Measurements from ENCODE around the gene STAMBPL1.

The STAMBPL1 gene

DNA sequence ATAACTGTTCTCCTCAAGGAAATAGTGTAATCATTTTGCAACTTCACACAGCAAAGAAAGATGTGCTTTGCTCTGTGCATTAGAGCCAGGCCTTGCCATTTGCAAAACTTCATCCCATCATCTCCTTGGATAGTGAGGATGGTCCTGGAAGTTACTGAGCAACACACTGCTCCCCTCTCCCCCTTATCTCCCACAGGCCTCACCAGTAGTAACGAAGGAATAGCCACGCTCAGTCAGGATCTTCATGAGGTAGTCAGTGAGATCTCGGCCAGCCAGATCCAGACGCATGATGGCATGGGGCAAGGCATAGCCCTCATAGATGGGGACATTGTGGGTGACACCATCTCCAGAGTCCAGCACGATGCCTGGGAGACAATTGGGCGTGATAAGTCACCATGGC is 61.0 kb downstream of the STAMBPL1 start:
- H2BK120ac ChIP-seq (ENCODE audit: low read depth, low read length) = no peak overlapping the region
- H4K91ac ChIP-seq (ENCODE audit: low read length) = no peak overlapping the region
- H2BK15ac ChIP-seq (ENCODE audit: low read depth, poor library complexity, severe bottlenecking) = no peak overlapping the region
- H2AFZ ChIP-seq (ENCODE audit: low read depth, low read length) = no peak overlapping the region
- no peaks in the 10 kb centered on the region for H3K27me3 ChIP-seq (ENCODE audit: control insufficient read depth in 1 of 2, insufficient read depth in 1 of 2, low read length in 2 of 2)
- no peak overlapping the region for H2BK12ac ChIP-seq (ENCODE audit: low read length in 2 of 2)
- no peaks in the 10 kb centered on the region for H3K9me3 ChIP-seq (ENCODE audit: control insufficient read depth, low read length)
- no peak overlapping the region for H4K8ac ChIP-seq (ENCODE audit: low read length)
- H3K36me3 ChIP-seq (ENCODE audit: control insufficient read depth in 1 of 2, insufficient read depth in 2 of 2, low read depth in 1 of 2, low read length in 2 of 2) = peaks cover 21 to 100% of the 10 kb centered on the region in 2 experiments
- no peak overlapping the region for H3K4ac ChIP-seq (ENCODE audit: low read depth in 1 of 2, low read length in 2 of 2)
- no peak overlapping the region for H3K4me2 ChIP-seq (ENCODE audit: low read length, poor library complexity, severe bottlenecking)
- no peak overlapping the region for H3K9ac ChIP-seq (ENCODE audit: low read length)
- H3K14ac ChIP-seq (ENCODE audit: low read length in 2 of 2) = no peak overlapping the region
- H2BK5ac ChIP-seq (ENCODE audit: low read depth, low read length, poor library complexity, severe bottlenecking) = no peak overlapping the region
- no peak overlapping the region for H3K23ac ChIP-seq (ENCODE audit: low read length in 2 of 2)
- no peak overlapping the region for H3K27ac ChIP-seq (ENCODE audit: low read length, poor library complexity, severe bottlenecking)
- no peak for DNase-seq
- 97% methylated on average over 6 of the region's 6 CpGs for WGBS
- H3K79me1 ChIP-seq (replicated peaks; ENCODE audit: low read length, poor library complexity, severe bottlenecking) = peaks cover 2% of the 10 kb centered on the region
- no peak overlapping the region for H3K4me3 ChIP-seq (ENCODE audit: insufficient read depth in 1 of 2, low read depth in 1 of 2, low read length in 2 of 2)
- no peak overlapping the region for H2AK5ac ChIP-seq (ENCODE audit: low read length, severe bottlenecking)
- H3K18ac ChIP-seq (ENCODE audit: low read depth in 1 of 2, low read length in 2 of 2) = no peak overlapping the region
- H3K4me1 ChIP-seq (ENCODE audit: control insufficient read depth, insufficient read depth, low read depth, low read length) = no peaks in the 10 kb centered on the region

DNA sequence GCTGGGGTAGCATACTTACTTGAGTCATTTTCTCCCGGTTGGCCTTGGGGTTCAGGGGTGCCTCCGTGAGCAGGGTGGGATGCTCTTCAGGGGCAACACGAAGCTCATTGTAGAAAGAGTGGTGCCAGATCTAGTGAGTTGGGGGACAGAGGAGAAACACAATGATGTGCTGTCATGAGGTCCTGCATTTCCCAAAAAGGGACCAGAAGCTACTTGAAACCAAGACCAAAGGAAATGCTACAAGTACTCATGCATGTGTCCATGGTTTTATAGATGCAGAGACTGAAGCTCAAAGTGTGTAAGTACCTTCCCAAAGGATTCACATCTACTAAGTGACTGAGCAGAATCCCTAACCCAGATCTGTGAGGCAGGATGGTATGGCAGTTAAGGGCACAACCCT is 63.7 kb downstream of the STAMBPL1 start:
- Histone ChIP-seq H4K91ac (ENCODE audit: low read length) (no peak overlapping the region), H3K4ac (ENCODE audit: low read depth in 1 of 2, low read length in 2 of 2) (no peak overlapping the region), H3K27ac (ENCODE audit: low read length, poor library complexity, severe bottlenecking) (no peak overlapping the region), H3K4me1 (ENCODE audit: control insufficient read depth, insufficient read depth, low read depth, low read length) (no peaks in the 10 kb centered on the region), H2BK5ac (ENCODE audit: low read depth, low read length, poor library complexity, severe bottlenecking) (no peak overlapping the region), H3K9me3 (ENCODE audit: control insufficient read depth, low read length) (no peaks in the 10 kb centered on the region), H2AK5ac (ENCODE audit: low read length, severe bottlenecking) (no peak overlapping the region), H3K9ac (ENCODE audit: low read length) (no peak overlapping the region), H3K36me3 (ENCODE audit: control insufficient read depth in 1 of 2, insufficient read depth in 2 of 2, low read depth in 1 of 2, low read length in 2 of 2) (peaks cover 21 to 79% of the 10 kb centered on the region in 2 experiments), H3K79me1 (replicated peaks; ENCODE audit: low read length, poor library complexity, severe bottlenecking) (peaks cover 2% of the 10 kb centered on the region), H2BK120ac (ENCODE audit: low read depth, low read length) (no peak overlapping the region), H4K8ac (ENCODE audit: low read length) (no peak overlapping the region), H3K23ac (ENCODE audit: low read length in 2 of 2) (no peak overlapping the region), H3K18ac (ENCODE audit: low read depth in 1 of 2, low read length in 2 of 2) (no peak overlapping the region), H2BK12ac (ENCODE audit: low read length in 2 of 2) (no peak overlapping the region), H3K4me3 (ENCODE audit: insufficient read depth in 1 of 2, low read depth in 1 of 2, low read length in 2 of 2) (no peak overlapping the region), H2BK15ac (ENCODE audit: low read depth, poor library complexity, severe bottlenecking) (no peak overlapping the region), H2AFZ (ENCODE audit: low read depth, low read length) (no peak overlapping the region), H3K27me3 (ENCODE audit: control insufficient read depth in 1 of 2, insufficient read depth in 1 of 2, low read length in 2 of 2) (no peaks in the 10 kb centered on the region), H3K4me2 (ENCODE audit: low read length, poor library complexity, severe bottlenecking) (no peak overlapping the region), H3K14ac (ENCODE audit: low read length in 2 of 2) (no peak overlapping the region)
- WGBS = 95% methylated on average over 3 of the region's 3 CpGs
- DNase-seq = no peak

DNA sequence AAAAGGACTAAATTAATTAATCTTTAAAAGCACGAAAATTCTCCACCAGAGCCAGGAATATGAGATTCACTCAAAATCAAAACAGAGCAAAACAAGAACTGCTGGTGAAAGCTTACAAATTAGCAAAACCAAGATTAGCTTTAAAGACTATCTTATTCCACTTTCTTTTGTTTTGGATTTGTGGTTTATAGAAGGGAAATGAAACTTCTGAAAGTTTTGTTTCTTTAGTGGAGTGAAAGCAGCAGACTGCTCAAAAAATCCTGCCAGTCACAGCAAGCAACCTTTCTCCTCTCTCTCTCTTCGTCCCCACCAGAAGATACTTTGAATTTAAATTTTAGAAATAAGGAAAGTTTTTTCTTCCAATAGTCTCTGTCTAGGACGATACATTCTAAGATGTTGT is 64.8 kb downstream of the STAMBPL1 start:
- no peak overlapping the region for H3K4me3 ChIP-seq (ENCODE audit: insufficient read depth in 1 of 2, low read depth in 1 of 2, low read length in 2 of 2)
- H3K9ac ChIP-seq (ENCODE audit: low read length) = no peak overlapping the region
- no peak overlapping the region for H3K4me2 ChIP-seq (ENCODE audit: low read length, poor library complexity, severe bottlenecking)
- no peaks in the 10 kb centered on the region for H3K4me1 ChIP-seq (ENCODE audit: control insufficient read depth, insufficient read depth, low read depth, low read length)
- H3K36me3 ChIP-seq (ENCODE audit: control insufficient read depth in 1 of 2, insufficient read depth in 2 of 2, low read depth in 1 of 2, low read length in 2 of 2) = peaks cover 19 to 68% of the 10 kb centered on the region in 2 experiments
- WGBS = 94% methylated on average over 1 of the region's 3 CpGs
- no peak overlapping the region for H4K91ac ChIP-seq (ENCODE audit: low read length)
- no peak overlapping the region for H2AK5ac ChIP-seq (ENCODE audit: low read length, severe bottlenecking)
- H3K27ac ChIP-seq (ENCODE audit: low read length, poor library complexity, severe bottlenecking) = no peak overlapping the region
- H2BK120ac ChIP-seq (ENCODE audit: low read depth, low read length) = no peak overlapping the region
- H3K79me1 ChIP-seq (replicated peaks; ENCODE audit: low read length, poor library complexity, severe bottlenecking) = peaks cover 2% of the 10 kb centered on the region
- H4K8ac ChIP-seq (ENCODE audit: low read length) = no peak overlapping the region
- H2AFZ ChIP-seq (ENCODE audit: low read depth, low read length) = no peak overlapping the region
- no peak overlapping the region for H3K4ac ChIP-seq (ENCODE audit: low read depth in 1 of 2, low read length in 2 of 2)
- H2BK12ac ChIP-seq (ENCODE audit: low read length in 2 of 2) = no peak overlapping the region
- no peak overlapping the region for H3K23ac ChIP-seq (ENCODE audit: low read length in 2 of 2)
- no peak overlapping the region for H2BK5ac ChIP-seq (ENCODE audit: low read depth, low read length, poor library complexity, severe bottlenecking)
- H3K18ac ChIP-seq (ENCODE audit: low read depth in 1 of 2, low read length in 2 of 2) = no peak overlapping the region
- H3K14ac ChIP-seq (ENCODE audit: low read length in 2 of 2) = no peak overlapping the region
- H2BK15ac ChIP-seq (ENCODE audit: low read depth, poor library complexity, severe bottlenecking) = no peak overlapping the region
- H3K9me3 ChIP-seq (ENCODE audit: control insufficient read depth, low read length) = no peaks in the 10 kb centered on the region
- H3K27me3 ChIP-seq (ENCODE audit: control insufficient read depth in 1 of 2, insufficient read depth in 1 of 2, low read length in 2 of 2) = no peaks in the 10 kb centered on the region
- no peak for DNase-seq

DNA sequence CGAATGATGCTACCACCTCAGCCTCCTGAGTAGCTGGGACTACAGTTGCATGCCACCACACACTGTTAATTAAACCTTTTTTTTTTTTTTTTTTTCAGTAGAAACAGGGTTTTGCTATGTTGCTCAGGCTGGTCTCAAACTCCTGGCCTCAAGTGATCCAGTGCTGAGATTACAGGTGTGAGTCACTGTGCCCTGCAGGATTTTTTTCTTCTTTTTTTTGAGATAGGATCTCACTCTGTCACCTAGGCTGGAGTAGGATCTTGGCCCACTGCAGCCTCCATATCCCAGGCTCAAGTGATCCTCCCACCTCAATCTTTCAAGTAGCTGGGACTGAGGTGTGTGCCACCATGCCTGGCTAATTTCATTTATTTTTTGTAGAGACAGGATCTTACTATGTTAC is 66.2 kb downstream of the STAMBPL1 start:
- Histone ChIP-seq H2BK12ac (ENCODE audit: low read length in 2 of 2) (no peak overlapping the region), H3K14ac (ENCODE audit: low read length in 2 of 2) (no peak overlapping the region), H3K23ac (ENCODE audit: low read length in 2 of 2) (no peak overlapping the region), H3K9ac (ENCODE audit: low read length) (no peak overlapping the region), H3K4me3 (ENCODE audit: insufficient read depth in 1 of 2, low read depth in 1 of 2, low read length in 2 of 2) (no peak overlapping the region), H4K91ac (ENCODE audit: low read length) (no peak overlapping the region), H2BK15ac (ENCODE audit: low read depth, poor library complexity, severe bottlenecking) (no peak overlapping the region), H2AK5ac (ENCODE audit: low read length, severe bottlenecking) (no peak overlapping the region), H4K8ac (ENCODE audit: low read length) (no peak overlapping the region), H3K27ac (ENCODE audit: low read length, poor library complexity, severe bottlenecking) (no peak overlapping the region), H3K79me1 (replicated peaks; ENCODE audit: low read length, poor library complexity, severe bottlenecking) (peaks cover 2% of the 10 kb centered on the region), H3K4me1 (ENCODE audit: control insufficient read depth, insufficient read depth, low read depth, low read length) (peaks cover 2% of the 10 kb centered on the region), H3K9me3 (ENCODE audit: control insufficient read depth, low read length) (no peaks in the 10 kb centered on the region), H3K36me3 (ENCODE audit: control insufficient read depth in 1 of 2, insufficient read depth in 2 of 2, low read depth in 1 of 2, low read length in 2 of 2) (peaks cover 15 to 55% of the 10 kb centered on the region in 2 experiments), H2BK120ac (ENCODE audit: low read depth, low read length) (no peak overlapping the region), H2BK5ac (ENCODE audit: low read depth, low read length, poor library complexity, severe bottlenecking) (no peak overlapping the region), H2AFZ (ENCODE audit: low read depth, low read length) (no peak overlapping the region), H3K27me3 (ENCODE audit: control insufficient read depth in 1 of 2, insufficient read depth in 1 of 2, low read length in 2 of 2) (no peaks in the 10 kb centered on the region), H3K4me2 (ENCODE audit: low read length, poor library complexity, severe bottlenecking) (no peak overlapping the region), H3K18ac (ENCODE audit: low read depth in 1 of 2, low read length in 2 of 2) (no peak overlapping the region), H3K4ac (ENCODE audit: low read depth in 1 of 2, low read length in 2 of 2) (no peak overlapping the region)
- WGBS = 100% methylated on average over 1 of the region's 1 CpG
- DNase-seq = no peak

Data from mesenchymal stem cell (in vitro differentiated cells and primary cell).